Gastrocnemius medialis (tissue), 4 donors: ENCODE data around the gene RAB4B. TPM values are rescaled to one million over a fixed set of nuclear protein-coding genes. Genes with fewer than 3 reads are reported as not detected.

Source experiments
- total RNA-seq, 4 donors: library from RNA; depleted of rRNA; stranded (reverse); fragments of >200 nt; gene quantifications; one replicate each; pipeline versions ENCODE4 v1.1.0 to v1.2.3, GENCODE V29; 2016

RAB4B gene
- total RNA-seq, 4 donors from 2014 or later: 14.9 to 27.2 (median 19.7) TPM

Other genes starting within 250 kb of the RAB4B start
- gene SHKBP1, start 201.4 kb upstream of the RAB4B start, total RNA-seq: 10 to 100 TPM; 11.1 to 24.5 (median 23.6) TPM
- 10 to 100 TPM; 34.4 to 46.7 (median 40.5) TPM for gene LTBP4, start 176.9 kb upstream of the RAB4B start, total RNA-seq
- 10 to 100 TPM in 3 of 4 donors, 1 to 10 TPM in 1; 5.5 to 16.7 (median 14.1) TPM for gene NUMBL, start 87.6 kb upstream of the RAB4B start, total RNA-seq
- 10 to 100 TPM; 14.9 to 30.7 (median 20.2) TPM for gene COQ8B, start 61.4 kb upstream of the RAB4B start, total RNA-seq
- gene ITPKC, start 61.1 kb upstream of the RAB4B start, total RNA-seq: 10 to 100 TPM; 14.9 to 34.5 (median 21.8) TPM
- 10 to 100 TPM in 1 of 4 donors, 1 to 10 TPM in 3; 4.2 to 14.6 (median 6.2) TPM for gene ACTMAP, start 27.8 kb upstream of the RAB4B start, total RNA-seq
- gene SNRPA, start 27.0 kb upstream of the RAB4B start, total RNA-seq: 10 to 100 TPM; 24.3 to 35.2 (median 27.3) TPM
- gene MIA, start 2.7 kb upstream of the RAB4B start, total RNA-seq: not detected
- gene EGLN2, start 20.9 kb downstream of the RAB4B start, total RNA-seq: 10 to 100 TPM; 42.7 to 56.6 (median 47.9) TPM
- under 1 TPM in 2 of 4 donors, not detected in 2; 0.16 to 0.20 TPM for gene CYP2A6, start 72.2 kb downstream of the RAB4B start, total RNA-seq
- not detected for gene CYP2A7, start 104.0 kb downstream of the RAB4B start, total RNA-seq
- not detected for gene CYP2B6, start 213.0 kb downstream of the RAB4B start, total RNA-seq